Activated T-helper 1 cell treated with anti-CD3 and anti-CD28 coated beads, Interleukin-2, amount 50 U/mL, for 16 hours (primary cell): ENCODE measurements around the gene CELSR1.

Experiments
- DNase-seq, 2 donors: peaks; one replicate each; pipeline ENCODE4 v3.0.0-alpha.2; 2020; ENCODE audit warnings: low read depth in 1 of 2, low spot score in 1 of 2

Gene CELSR1

GRCh38 chr22:46464296-46464695 lies 73.1 kb downstream of the CELSR1 start:
- DNase-seq, result no peak

GRCh38 chr22:46463435-46464227 lies 73.8 kb downstream of the CELSR1 start:
- DNase-seq, result no peak

GRCh38 chr22:46462726-46463371 lies 74.6 kb downstream of the CELSR1 start:
- no peak for DNase-seq

DNA sequence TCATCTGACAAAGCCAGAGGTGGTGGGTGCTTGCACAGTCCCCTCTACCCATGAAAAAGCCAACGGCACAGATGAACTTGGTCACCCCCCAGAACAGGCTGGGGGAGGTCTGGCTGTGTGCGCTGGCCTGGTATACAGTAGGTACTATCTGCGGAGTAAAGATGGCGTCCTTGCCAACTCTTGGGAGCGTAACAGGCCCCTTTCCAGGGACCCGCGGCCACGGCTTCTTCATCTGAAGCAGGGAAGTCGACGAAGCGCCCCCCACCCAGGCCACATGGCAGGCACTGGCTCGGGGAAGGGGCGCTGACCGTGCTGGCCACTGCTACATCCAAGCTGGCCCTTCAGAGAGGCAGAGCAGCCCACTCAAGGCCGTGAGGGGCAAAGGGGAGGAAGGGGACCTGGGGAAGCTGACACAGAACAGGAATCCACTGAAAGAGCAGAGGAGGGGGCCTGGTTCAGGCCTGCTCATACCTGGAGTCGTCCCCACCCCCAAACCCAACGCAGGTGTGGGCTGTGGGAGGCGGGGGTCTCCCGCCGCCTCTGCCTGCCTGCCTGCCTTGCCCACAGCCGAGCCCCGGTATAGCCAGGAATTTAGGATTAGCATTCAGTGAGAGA lies 75.7 kb downstream of the CELSR1 start:
- no peak for DNase-seq

GRCh38 chr22:46460857-46461256 lies 76.6 kb downstream of the CELSR1 start:
- no peak for DNase-seq

DNA sequence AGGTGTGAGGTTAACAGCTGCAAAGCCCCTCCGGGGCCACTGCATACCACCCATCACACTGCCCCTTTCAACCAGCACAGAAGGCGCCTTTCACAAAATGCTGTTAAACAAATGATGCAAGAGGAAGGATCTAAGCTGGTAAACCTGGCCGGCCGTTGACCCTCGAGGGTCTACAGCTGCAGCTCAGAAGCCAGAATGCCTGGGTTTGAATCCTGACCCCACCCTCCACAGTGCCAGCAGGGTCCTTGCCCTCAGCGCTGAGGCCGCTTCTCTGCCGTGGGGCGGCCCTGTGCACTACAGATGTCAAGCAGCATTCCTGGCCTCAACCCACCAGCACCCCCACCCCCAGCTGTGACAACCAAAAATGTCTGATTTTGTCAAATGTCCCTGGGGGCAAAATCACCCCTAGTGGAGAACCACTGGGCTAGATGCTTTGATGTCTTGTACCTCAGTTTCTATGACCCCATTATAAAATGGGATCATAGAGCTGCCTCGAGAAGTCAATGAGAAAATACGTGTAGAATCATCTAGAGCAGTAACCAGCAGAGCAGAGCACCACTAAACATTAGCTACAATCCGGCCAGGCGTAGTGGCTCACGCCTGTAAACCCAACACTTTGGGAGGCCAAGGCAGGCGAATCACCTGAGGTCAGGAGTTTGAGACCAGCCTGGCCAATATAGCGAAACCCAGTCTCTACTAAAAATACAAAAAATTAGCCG lies 77.9 kb downstream of the CELSR1 start:
- no peak for DNase-seq

GRCh38 chr22:46458525-46458924 lies 78.9 kb downstream of the CELSR1 start:
- DNase-seq, result no peak

GRCh38 chr22:46457502-46458488 lies 79.6 kb downstream of the CELSR1 start:
- no peak for DNase-seq

GRCh38 chr22:46456818-46457163 lies 80.6 kb downstream of the CELSR1 start:
- DNase-seq, result no peak

DNA sequence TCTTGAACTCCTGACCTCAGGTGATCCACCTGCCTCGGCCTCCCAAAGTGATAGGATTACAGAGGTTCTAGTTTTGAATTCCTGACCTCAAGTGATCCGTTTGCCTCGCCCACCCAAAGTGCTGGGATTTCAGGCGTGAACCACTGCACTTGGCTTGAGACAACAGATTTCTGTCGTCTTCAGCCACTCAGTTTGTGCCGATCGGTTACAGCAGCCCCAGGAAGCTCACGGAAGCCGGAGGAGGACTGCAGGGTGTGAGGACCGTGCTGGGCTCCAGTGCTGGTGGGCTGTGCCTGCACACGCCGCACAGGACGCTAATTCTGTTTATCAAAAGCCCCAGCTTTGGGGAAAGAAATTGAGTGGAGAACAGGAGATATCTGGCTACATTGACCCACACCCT lies 82.0 kb downstream of the CELSR1 start:
- DNase-seq, result no peak

GRCh38 chr22:46454504-46455269 lies 82.7 kb downstream of the CELSR1 start:
- no peak for DNase-seq

DNA sequence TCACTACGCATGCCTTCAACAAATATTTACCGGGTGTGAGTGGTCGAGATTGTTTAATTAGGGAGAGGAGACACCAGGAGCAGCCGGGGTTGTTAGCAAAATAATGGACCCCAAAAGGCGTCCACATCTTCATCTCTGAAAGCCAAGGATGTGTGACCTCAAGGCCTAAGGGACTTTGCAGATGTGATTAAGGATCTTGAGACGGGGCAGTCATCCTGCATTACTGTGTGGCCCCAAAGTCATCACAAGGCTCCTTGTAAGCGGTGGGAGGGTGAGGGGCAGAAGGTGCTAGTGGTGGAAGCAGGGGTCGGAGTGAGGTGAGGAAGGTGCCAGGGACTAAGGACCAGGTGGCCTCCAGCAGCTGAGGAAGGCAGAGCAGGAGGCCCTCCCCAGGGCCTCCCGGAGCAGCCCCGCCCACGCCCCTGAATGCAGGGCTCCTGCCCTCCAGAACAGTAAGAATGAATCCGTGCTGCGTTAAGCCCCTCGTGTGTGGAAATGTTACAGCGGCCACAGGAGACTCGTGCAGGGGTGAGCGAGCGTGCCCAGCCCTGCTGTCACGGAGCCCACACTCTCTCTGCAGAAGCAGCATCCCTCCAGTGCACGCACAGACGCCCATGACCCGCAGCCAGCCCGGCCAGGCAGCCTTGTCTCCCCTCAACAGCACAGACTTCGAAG lies 83.5 kb downstream of the CELSR1 start:
- no peak for DNase-seq

DNA sequence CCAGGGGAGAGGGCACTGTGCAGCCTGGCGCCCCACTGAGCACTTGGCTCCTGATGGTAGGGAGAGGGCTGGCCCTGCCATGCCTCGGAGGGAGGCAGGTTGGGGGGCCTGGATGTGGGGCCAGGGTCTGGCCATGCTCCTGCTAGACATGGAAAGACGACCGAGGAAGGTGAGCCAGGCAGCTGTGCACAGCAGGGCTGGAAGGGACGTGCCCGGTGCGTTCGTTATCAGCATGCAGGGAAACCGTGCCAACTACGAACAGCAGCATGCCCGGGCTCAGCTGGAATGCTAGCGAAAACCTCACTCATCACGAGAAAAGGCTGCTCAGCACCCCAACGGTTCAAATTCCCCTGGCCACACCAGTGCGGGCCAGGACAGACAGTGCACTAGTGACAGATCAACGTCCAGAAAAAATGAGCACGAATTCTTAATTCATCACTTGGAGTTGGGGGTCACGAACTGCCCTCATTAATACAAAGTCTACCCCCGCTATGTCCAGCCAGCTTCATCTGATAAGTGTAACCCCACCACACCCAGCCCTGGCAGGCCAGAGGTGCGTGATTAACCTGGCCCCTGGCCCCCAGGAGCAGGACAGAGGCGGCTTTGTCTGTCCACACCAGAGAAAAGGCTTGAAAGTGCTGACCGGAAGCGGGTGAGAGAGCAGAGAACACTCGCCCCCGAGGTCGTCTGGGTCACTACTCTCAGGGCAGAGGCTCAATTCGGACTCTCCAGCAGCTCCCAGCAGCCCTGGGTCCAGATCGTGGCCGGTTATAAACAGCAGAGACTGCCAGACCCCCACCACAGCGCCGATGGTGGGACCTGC lies 84.2 kb downstream of the CELSR1 start:
- DNase-seq, result no peak

DNA sequence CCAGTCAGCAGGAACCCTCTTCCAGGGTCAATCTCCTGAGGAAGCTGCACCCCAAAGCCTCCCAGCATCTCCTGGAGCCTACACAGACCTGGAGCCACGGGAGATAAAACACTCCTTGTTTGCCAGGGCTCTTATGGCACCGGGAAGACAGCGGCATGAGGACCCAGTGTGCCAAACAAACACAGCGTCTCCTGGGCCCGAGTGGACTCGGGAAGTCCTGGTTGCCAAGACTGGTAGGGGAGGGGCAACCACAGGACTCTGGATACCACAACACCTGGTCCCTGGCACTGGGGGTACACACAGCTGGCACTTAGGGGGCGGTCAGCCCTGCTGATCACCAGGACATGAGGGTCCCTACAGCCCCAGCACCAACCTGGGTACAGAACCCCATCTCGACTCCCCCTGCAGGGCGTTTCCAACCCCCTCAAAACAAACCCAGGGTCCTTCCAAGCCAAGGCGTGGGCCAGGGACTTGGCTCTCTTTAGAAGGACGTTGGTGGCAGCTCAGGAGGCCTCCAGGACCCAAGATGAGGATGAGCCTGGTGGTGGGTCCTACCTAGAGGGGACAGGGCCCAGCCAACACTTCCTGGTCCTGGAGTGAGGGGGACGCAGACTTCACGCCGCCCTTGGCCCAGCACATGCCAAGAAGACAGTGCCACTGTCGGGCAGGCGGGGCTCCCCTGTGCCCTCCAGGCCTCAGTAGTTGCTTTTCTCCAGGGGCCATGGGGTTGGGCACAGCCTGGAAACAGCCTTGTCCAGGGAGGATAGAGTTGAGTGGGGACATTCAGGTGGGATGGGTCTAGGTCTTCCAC lies 85.0 kb downstream of the CELSR1 start:
- no peak for DNase-seq

- DNase-seq, result no peak
Measured at GRCh38 chr22:46451741-46452140, 85.7 kb downstream of the CELSR1 start.

DNA sequence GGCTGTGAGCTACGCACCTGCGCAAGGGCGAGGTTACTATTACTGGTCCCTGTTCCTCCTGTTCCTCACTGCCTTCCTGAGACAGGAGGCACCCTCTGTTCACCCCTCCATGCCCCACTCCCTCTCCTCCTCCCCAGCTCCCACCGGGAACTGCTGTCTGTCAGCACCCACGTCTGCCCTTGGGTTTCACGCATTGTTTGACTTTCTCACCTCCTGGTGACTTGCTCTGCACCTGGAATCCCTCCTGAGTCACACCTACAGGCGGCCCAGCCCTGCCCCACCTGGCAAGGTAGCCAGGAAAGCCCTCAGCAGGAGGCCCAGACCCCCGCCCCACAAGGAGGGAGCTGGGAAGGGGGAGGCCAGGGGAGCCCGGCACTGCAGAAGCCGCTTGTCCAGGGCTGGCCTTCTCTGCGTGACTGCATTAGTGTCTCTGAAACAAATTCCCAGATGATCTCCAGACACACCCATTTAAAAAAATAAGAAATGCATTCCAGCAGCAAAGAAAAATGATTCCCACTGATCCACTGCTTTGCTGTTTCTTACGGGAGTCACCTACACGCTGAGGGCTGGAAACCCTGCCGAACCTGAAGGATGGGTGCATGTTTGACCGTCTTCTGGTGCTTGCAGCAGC lies 86.4 kb downstream of the CELSR1 start:
- DNase-seq, result no peak
